GM18499 (cell line): Measurements from ENCODE around the gene GREM2.

Experiments
- ATAC-seq: cut with Tn5 transposase; IDR thresholded peaks from one replicate; pipeline ENCODE4 v1.9.1; 2021; ENCODE audit warnings: moderate number of reproducible peaks; ENCODE audit not compliant: insufficient read depth, unreplicated experiment

The GREM2 gene

GRCh38 chr1:240465531-240465940 is 146.4 kb downstream of the GREM2 start:
- ATAC-seq: no peak

DNA sequence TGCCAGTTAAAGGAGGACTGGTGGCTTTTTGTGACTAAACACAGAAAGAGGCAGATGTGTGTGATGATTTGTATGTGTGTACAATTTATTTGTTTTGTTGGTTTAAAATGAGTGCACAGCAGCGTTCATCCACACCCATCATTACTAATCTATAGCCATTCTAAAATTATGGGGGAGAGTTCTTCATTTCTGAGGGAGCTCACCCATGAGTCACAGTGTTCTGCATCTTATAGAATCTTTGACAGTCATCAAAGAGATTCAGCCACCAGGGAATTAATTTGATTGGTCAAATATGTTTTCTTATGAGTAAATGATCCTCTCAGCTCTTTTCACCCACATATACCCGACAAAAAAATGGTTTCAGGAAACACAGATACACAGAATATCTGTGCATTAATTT is 147.9 kb downstream of the GREM2 start:
- ATAC-seq: no peak

GRCh38 chr1:240462766-240463395 is 149.1 kb downstream of the GREM2 start:
- no peak for ATAC-seq

GRCh38 chr1:240462277-240462676 is 149.7 kb downstream of the GREM2 start:
- ATAC-seq: no peak

DNA sequence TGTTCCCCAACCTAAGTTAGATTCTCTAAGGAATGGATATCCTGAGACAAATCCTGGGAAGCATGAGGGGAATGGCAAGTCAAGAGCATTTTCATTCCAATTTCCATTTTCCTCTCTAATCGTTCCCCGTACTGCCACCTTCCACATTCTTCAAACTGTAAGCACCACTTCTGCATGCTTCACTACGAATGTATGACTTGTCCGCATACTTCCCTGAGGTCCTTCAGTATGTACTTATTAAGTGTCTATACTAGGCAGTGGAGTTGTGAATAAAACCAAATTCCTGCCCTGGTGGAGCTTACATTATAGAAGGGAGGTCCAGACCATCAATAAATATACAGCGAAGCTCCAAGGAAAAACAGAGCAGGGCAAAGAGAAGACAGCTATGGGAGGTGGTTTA is 154.8 kb downstream of the GREM2 start:
- ATAC-seq: no peak

- ATAC-seq: no peak
Observed at GRCh38 chr1:240455228-240455821, 156.6 kb downstream of the GREM2 start.

- no peak for ATAC-seq
Observed at GRCh38 chr1:240445369-240445768, 166.6 kb downstream of the GREM2 start.

DNA sequence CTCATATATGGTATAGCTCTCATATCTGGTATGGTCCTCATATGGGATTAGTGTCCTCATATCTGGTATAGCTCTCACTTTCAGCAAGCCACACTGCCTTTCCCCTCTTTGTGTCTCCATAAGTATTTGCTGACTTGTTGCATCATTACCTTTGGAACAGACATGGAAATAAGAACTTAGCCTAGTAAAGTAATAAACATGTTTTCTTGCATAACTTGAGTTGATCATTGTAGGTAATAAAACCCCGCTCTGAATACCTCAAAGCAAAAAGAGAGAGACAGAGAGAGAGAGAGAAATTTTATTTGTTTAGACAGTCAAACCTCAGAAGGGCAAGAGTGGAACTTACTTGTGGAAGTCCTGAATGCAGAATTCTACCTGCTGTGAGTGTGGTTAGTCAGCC is 170.3 kb downstream of the GREM2 start:
- ATAC-seq: no peak
